GM21825 (cell line): ENCODE measurements around the gene HPSE2.

ENCODE experiments used
- ATAC-seq: cut with Tn5 transposase; IDR thresholded peaks from one replicate; pipeline ENCODE4 v1.9.1; 2021; ENCODE audit warnings: mild to moderate bottlenecking, moderate library complexity; ENCODE audit not compliant: unreplicated experiment

The HPSE2 gene

GRCh38 chr10:98858525-98858924, 377.1 kb downstream of the HPSE2 start:
- ATAC-seq: no peak

DNA sequence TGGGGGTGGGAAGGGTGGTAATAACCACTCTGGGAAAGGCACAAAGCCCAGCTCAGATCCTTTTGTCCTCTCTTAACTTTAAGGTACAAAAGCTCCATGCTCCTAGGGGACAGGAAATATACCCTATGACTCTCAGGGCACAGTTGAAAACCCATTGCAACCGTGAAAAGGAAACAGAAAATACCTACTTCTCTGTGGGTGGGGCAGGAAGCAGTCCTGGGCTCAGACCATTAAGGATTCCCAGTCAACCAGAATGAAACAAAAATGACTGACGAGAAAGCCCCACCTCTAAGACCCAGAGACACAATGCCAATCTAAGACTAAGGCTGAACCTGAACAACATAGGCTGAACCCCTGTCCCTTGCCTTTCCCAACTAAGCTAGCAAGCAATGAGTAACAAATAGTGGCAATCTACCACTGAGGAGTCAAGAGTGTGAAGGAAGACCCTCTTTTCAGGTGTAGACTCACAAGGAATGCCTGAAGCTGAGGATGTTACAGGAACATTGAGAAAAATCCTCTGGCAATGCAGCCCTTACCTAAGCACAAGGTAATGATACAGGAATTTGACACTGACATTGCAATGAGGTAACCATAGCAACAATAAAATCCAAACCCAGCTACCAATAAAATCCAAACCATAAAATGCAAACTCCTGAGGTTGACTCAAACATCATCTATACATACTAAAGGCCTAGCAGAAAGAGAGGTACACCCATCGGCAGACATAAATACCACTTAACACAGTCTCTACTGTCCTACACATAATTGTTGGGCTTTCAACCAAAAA, 380.1 kb downstream of the HPSE2 start:
- ATAC-seq: no peak

- ATAC-seq: no peak
Observed at GRCh38 chr10:98852686-98853085, 383.0 kb downstream of the HPSE2 start.

- ATAC-seq: no peak
Observed at GRCh38 chr10:98848361-98848760, 387.3 kb downstream of the HPSE2 start.

- ATAC-seq: no peak
Observed at GRCh38 chr10:98846787-98847186, 388.9 kb downstream of the HPSE2 start.

DNA sequence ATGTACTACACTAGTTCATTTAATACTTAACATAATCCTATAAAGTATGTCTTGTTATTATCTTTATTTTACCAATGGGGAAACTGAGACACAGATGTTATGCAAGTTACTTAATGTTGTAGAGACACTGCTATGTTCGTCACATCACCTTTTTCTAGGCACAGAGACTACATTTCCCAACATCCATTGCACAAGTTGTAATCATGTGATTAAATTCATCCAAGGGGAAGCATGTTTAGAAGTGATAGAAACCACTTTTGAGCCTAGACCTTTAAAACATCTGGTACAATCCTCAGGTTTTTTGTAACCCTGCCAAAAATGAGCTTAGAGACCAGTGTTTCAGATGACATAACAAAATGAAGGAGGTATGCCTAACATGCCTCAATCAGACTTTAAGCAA, 402.1 kb downstream of the HPSE2 start:
- ATAC-seq: no peak

DNA sequence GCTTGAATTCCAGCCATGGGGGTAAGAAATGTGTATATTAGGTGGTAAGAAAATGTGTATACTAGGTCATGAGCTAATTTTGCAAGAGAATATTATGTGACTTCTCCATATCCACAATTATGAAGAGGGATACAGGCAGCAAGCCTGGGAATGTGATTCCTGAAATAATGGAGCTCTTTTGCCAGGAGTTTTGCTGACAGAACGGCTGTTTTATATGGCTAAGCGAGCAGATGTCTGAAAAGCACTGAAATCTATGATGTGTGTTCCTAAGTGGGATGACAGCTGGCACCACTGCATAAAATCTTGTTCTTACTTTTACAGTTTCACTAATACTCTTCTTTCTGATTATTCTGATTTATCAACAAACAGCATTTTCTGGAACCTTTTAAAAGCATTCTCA, 402.9 kb downstream of the HPSE2 start:
- no peak for ATAC-seq

GRCh38 chr10:98832196-98832595, 403.5 kb downstream of the HPSE2 start:
- no peak for ATAC-seq

- no peak for ATAC-seq
Observed at GRCh38 chr10:98831391-98831790, 404.3 kb downstream of the HPSE2 start.

DNA sequence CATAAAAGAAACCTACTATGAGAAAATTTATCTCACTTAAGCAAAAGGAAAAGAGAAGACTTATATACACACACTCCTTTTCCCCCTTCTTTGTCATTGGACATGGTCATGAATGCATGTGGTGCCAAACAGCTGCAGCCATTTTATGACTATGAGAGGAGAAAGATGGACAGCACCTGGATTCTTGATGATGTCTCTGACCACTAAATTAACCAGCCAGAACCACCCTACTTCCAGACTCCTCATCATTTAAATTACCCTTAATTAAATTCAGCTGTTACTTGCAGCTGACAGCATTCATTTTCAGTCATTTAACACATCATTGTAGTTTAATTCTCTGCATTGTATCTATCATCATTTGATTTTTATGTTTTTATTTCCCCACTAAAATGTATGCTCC, 409.9 kb downstream of the HPSE2 start:
- no peak for ATAC-seq

DNA sequence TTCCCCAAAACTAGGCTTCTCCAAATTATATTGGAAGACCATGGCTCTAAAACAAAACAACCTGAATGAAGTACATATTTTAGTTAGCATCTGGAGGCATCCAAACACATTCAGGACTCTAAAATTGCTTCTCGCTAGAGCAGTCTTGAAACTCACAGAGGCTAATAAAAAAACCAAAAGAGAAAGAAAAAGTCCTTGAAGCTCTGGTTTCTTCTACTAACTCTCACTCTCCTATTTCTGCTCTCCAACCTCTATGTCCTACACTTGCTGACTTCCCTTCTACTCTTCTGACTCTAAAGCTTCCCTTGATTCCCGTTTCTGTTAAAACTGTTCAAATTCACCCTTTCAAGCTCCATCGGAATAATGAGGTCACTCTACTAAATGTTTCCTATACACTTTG, 418.3 kb downstream of the HPSE2 start:
- ATAC-seq: no peak

- ATAC-seq: no peak
Observed at GRCh38 chr10:98815039-98815885, 420.4 kb downstream of the HPSE2 start.

GRCh38 chr10:98814470-98814869, 421.2 kb downstream of the HPSE2 start:
- ATAC-seq: no peak

DNA sequence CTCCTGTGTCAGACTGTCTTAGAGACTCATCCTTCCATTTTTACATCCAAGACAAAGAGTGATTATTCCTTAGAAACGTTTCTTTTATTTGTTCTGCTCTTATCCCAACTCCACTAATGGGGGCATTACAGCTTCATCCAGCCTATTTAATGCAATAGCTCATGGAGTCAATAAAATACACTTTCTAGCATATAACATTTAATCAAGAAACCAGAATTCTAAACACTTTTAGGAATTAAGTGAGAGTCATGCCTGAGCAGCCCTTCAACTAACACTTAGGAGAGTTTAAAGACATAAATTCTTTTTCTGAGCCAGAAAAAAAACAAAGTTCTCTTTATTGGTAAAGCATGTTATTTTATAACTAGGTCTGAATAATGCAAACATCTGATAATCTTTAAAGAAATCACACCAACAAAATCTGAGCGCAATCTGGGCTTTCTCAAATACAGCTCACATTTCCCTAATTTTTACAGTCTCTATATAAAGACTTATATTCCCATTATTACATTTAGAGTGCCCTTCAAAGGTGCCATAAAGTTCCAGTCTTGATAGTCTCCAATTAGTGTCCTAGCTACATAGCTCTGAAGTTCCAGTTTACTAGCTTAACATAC, 427.3 kb downstream of the HPSE2 start:
- no peak for ATAC-seq

DNA sequence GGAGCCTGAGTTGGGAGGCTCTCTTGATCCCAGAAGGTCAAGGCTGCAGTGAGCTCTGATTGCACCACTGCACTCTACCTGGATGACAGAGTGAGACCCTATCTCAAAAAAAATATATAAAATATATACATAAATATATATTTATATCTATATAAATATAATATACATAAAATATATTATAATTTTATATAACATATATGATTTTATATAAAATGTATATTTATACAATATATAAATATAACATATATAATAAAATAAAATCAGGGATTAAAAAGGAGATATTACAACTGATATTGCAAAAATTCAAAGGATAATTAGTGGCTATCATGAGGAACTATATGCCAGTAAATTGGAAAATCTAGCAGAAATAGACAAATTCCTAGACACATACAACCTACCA, 435.4 kb downstream of the HPSE2 start:
- ATAC-seq: no peak

GRCh38 chr10:98795467-98795866, 440.2 kb downstream of the HPSE2 start:
- ATAC-seq: no peak

- no peak for ATAC-seq
Observed at GRCh38 chr10:98790817-98791216, 444.8 kb downstream of the HPSE2 start.

DNA sequence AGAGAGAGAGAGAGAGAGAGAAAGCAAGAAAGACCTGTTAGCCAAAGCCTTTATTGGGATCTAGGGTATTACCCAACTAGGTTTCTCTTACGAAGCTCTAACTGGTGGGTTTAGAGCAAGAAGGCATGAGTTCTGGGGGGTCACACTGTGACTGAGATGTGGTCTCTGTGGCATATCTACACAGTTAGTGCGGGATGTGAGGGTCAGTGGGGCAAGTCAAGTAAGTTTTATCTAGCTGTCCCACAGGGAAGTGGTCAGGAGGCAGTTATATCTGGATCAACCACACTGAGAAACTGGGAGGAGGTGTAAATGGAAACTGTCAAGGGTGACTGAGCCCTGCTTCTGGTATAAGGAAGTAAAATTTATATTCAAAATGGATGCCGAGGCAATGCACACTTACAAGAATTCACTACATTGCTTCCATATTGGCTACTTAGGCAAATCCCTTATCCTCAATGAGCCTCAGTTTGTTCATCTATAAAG, 457.3 kb downstream of the HPSE2 start:
- ATAC-seq: no peak

GRCh38 chr10:98758463-98758862, 477.2 kb downstream of the HPSE2 start:
- ATAC-seq: no peak

DNA sequence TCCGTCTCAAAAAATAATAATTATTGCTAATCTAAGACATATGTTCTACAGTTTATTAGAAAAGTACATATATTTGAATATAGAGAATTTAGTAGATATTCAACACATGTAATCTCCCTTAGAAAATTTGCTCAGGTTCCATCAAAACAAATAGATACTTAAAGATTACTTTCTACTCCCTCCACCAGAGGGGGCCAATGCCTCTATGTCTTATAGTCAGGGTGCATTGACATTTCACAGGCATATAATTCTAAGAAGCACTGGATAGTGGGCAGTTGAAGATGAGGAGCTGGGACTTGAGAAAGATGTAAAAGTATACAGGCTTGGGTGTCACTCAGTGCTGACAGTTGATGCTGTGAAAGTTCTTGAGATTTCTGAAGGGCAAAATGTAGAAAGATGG, 487.4 kb downstream of the HPSE2 start:
- no peak for ATAC-seq

DNA sequence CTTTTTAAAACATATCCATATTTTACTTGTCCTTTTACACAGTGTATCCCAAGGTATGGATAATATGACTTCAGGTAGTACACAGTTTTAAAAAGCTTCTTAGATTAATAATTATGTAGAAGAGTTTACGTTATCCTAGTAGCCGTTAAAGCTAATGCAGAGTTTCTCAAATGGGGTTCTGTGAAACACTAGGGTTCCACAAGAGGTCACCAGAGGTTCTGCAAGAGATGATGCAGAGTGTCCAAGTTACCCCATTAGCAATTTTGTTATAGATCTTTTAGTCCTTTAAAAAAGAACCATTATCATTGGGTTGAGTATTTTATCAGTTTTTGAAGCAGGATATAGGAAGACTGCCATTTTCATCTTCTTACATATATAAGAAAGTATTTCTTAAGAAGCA, 490.0 kb downstream of the HPSE2 start:
- ATAC-seq: no peak

GRCh38 chr10:98720551-98720950, 515.1 kb downstream of the HPSE2 start:
- ATAC-seq: no peak
